Stimulated activated naive CD4-positive, alpha-beta T cell (primary cell): Measurements from ENCODE around the gene VEPH1.

Experiments used
- DNase-seq, 6 experiments: peaks; one replicate each; lab custom pipeline; 2025; lab: John Stamatoyannopoulos, UW

VEPH1 gene

GRCh38 chr3:157261000-157261399 is 242.2 kb downstream of the VEPH1 start:
- no peak for DNase-seq

GRCh38 chr3:157259825-157260224 is 243.4 kb downstream of the VEPH1 start:
- DNase-seq, result no peak

GRCh38 chr3:157257101-157257500 is 246.1 kb downstream of the VEPH1 start:
- DNase-seq, result no peak

GRCh38 chr3:157255797-157256196 is 247.4 kb downstream of the VEPH1 start:
- DNase-seq, result no peak

- no peak for DNase-seq
Measured at GRCh38 chr3:157251685-157252084, 251.5 kb downstream of the VEPH1 start.

GRCh38 chr3:157249606-157250005 is 253.6 kb downstream of the VEPH1 start:
- no peak for DNase-seq

GRCh38 chr3:157248590-157249422 is 254.4 kb downstream of the VEPH1 start:
- DNase-seq, result no peak

- no peak for DNase-seq
Measured at GRCh38 chr3:157247391-157247790, 255.8 kb downstream of the VEPH1 start.

GRCh38 chr3:157242836-157243235 is 260.4 kb downstream of the VEPH1 start:
- DNase-seq, result no peak

GRCh38 chr3:157241599-157241998 is 261.6 kb downstream of the VEPH1 start:
- no peak for DNase-seq

- no peak for DNase-seq
Measured at GRCh38 chr3:157240408-157240807, 262.8 kb downstream of the VEPH1 start.

- DNase-seq, result peak; percentile 20 to 54 (median 44)
Measured at GRCh38 chr3:157239082-157239704, 264.0 kb downstream of the VEPH1 start.

- DNase-seq, result no peak
Measured at GRCh38 chr3:157238457-157238856, 264.8 kb downstream of the VEPH1 start.

GRCh38 chr3:157237886-157238285 is 265.3 kb downstream of the VEPH1 start:
- no peak for DNase-seq

GRCh38 chr3:157235291-157235690 is 267.9 kb downstream of the VEPH1 start:
- no peak for DNase-seq

GRCh38 chr3:157233923-157234322 is 269.3 kb downstream of the VEPH1 start:
- DNase-seq, result no peak

- no peak for DNase-seq
Measured at GRCh38 chr3:157232141-157232540, 271.1 kb downstream of the VEPH1 start.

- no peak for DNase-seq
Measured at GRCh38 chr3:157231071-157231470, 272.1 kb downstream of the VEPH1 start.

- no peak for DNase-seq
Measured at GRCh38 chr3:157226173-157226847, 276.9 kb downstream of the VEPH1 start.

- no peak for DNase-seq
Measured at GRCh38 chr3:157225001-157225400, 278.2 kb downstream of the VEPH1 start.

- DNase-seq, result no peak
Measured at GRCh38 chr3:157220883-157221282, 282.3 kb downstream of the VEPH1 start.

- no peak for DNase-seq
Measured at GRCh38 chr3:157220211-157220610, 283.0 kb downstream of the VEPH1 start.

- no peak for DNase-seq
Measured at GRCh38 chr3:157219215-157219614, 284.0 kb downstream of the VEPH1 start.
